Nephron (organoid): Measurements from ENCODE around the gene NSMCE1.

Experiments
- H3K27ac Mint-ChIP-seq, 3 experiments: 2 replicates each; pipeline ENCODE4 v1.8.0; 2020; ENCODE audit warnings: mixed read lengths in 3 of 3, mild to moderate bottlenecking in 2 of 3, moderate library complexity in 1 of 3
- H3K27me3 Mint-ChIP-seq: 2 replicates; pipeline ENCODE4 v1.8.0; 2021; ENCODE audit warnings: low read depth, mild to moderate bottlenecking, moderate library complexity, mixed read lengths
- H3K36me3 Mint-ChIP-seq: 2 replicates; pipeline ENCODE4 v1.8.0; 2020; ENCODE audit warnings: low read depth, mixed read lengths
- H3K4me1 Mint-ChIP-seq: 2 replicates; pipeline ENCODE4 v1.8.0; 2020; ENCODE audit warnings: mixed read lengths
- H3K4me3 Mint-ChIP-seq, 3 experiments: 2 replicates each; pipeline ENCODE4 v1.8.0; 2020; ENCODE audit warnings: mild to moderate bottlenecking in 3 of 3, mixed read lengths in 3 of 3, moderate library complexity in 2 of 3
- H3K9me3 Mint-ChIP-seq: 2 replicates; pipeline ENCODE4 v1.8.0; 2020; ENCODE audit warnings: mixed read lengths
- TF ChIP-seq, protein P1 (sequence below), 3 experiments: fragments of 200-600 bp; sonication (generic); IDR thresholded peaks; one replicate each; pipeline ENCODE4 v1.5.0; 2021; ENCODE audit warnings: antibody characterized with exemption in 3 of 3; ENCODE audit not compliant: unreplicated experiment in 3 of 3

NSMCE1 gene

DNA sequence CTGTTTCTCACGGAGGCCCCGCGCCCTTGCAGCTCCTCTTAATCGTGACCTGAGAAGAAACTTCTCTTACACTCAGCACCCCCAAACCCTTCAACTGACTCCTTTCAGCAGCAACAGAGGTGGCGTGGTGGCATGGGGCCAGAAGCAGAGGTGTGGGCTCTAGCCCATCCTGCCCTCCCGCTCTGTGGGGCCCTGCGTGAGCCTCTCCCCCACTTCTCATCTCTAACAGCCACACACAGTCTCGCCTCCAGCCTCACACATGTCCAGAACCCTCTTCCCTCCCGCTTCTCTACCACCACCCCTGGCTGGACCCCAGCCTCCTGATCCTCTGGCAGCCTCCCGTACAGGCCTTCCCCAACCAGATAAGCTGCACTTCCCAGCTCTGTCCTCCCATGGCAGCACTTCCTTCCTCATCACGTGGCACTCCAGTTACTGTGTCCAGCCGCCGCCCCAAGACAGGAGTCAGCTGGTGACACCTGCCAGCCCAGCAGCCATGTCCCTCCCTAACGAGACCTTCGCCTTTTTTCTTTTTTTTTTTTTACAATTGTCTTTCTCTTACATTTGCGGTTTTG lies 30.5 kb downstream of the NSMCE1 start:
- Mint-ChIP-seq H3K36me3 (no peaks in the 10 kb centered on the region), H3K4me1 (peaks cover 54% of the 10 kb centered on the region), H3K9me3 (no peaks in the 10 kb centered on the region), H3K4me3 (peak overlapping the region in 1 of 3 experiments; percentile 7), H3K27me3 (no peaks in the 10 kb centered on the region), H3K27ac (peak overlapping the region; percentile 55 to 70 (median 56))
- TF ChIP-seq, protein P1, sequence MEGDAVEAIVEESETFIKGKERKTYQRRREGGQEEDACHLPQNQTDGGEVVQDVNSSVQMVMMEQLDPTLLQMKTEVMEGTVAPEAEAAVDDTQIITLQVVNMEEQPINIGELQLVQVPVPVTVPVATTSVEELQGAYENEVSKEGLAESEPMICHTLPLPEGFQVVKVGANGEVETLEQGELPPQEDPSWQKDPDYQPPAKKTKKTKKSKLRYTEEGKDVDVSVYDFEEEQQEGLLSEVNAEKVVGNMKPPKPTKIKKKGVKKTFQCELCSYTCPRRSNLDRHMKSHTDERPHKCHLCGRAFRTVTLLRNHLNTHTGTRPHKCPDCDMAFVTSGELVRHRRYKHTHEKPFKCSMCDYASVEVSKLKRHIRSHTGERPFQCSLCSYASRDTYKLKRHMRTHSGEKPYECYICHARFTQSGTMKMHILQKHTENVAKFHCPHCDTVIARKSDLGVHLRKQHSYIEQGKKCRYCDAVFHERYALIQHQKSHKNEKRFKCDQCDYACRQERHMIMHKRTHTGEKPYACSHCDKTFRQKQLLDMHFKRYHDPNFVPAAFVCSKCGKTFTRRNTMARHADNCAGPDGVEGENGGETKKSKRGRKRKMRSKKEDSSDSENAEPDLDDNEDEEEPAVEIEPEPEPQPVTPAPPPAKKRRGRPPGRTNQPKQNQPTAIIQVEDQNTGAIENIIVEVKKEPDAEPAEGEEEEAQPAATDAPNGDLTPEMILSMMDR (IDR thresholded peaks at IDR 0.05; ENCODE audit: unreplicated experiment in 3 of 3) = no peak

DNA sequence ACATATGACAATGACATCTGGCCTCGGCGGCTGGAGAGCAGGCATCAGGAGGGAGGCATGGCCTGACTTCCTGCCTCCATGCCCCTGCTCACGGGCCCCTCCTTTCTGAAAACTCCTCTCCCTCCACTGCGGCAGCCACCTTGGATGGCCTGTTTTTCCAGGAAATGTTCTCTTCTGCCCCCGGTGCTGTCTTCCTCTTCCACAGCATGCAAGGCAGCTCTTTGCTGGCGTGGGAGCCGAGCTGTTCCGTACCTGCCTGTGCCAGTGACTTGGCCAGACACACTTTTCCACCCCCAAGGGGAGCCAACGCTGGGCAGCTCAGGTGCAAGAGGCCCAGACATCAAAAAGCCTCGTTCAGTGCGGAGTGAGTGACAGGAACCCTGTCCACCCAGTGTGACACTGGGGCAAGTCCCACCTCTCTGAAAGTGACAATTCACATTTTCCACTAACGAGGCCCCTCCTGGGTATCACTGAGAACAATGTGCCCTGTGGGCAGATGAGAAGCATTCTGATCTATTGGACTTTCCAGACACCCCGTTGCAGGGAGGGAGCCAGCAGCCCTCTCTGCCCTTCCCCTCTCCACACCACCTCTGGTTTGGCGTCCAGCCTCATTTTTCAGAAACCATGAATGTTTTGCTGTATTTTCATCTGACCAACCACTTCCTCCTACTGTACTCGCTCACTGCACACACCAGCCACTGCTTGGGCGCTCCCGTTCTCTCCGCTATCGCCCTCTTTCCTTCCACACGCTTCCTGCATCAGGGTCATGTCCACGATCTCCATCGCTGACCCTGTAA lies 31.2 kb downstream of the NSMCE1 start:
- no peaks in the 10 kb centered on the region for H3K27me3 Mint-ChIP-seq
- peaks cover 54% of the 10 kb centered on the region for H3K4me1 Mint-ChIP-seq
- peak overlapping the region; percentile 70 to 85 (median 71) for H3K27ac Mint-ChIP-seq
- TF ChIP-seq, protein P1 (IDR thresholded peaks at IDR 0.05; ENCODE audit: unreplicated experiment in 3 of 3) = no peak
- no peaks in the 10 kb centered on the region for H3K36me3 Mint-ChIP-seq
- H3K4me3 Mint-ChIP-seq = peak overlapping the region in 1 of 3 experiments; percentile 51
- H3K9me3 Mint-ChIP-seq = no peaks in the 10 kb centered on the region

- Mint-ChIP-seq H3K27me3 (no peaks in the 10 kb centered on the region), H3K9me3 (no peaks in the 10 kb centered on the region), H3K27ac (peak overlapping the region; percentile 70 to 85 (median 71)), H3K36me3 (no peaks in the 10 kb centered on the region), H3K4me3 (peak overlapping the region in 1 of 3 experiments; percentile 51), H3K4me1 (peaks cover 54% of the 10 kb centered on the region)
- TF ChIP-seq, protein P1 (IDR thresholded peaks at IDR 0.05; ENCODE audit: unreplicated experiment in 3 of 3) = no peak
Measured at GRCh38 chr16:27236635-27237218, 31.8 kb downstream of the NSMCE1 start.

GRCh38 chr16:27235938-27236245 lies 32.7 kb downstream of the NSMCE1 start:
- Mint-ChIP-seq H3K4me1 (peaks cover 55% of the 10 kb centered on the region), H3K36me3 (no peaks in the 10 kb centered on the region), H3K9me3 (no peaks in the 10 kb centered on the region), H3K4me3 (no peak overlapping the region), H3K27me3 (no peaks in the 10 kb centered on the region), H3K27ac (peak overlapping the region; percentile 44 to 71 (median 70))
- TF ChIP-seq, protein P1 (IDR thresholded peaks at IDR 0.05; ENCODE audit: unreplicated experiment in 3 of 3) = no peak

- Mint-ChIP-seq H3K9me3 (no peaks in the 10 kb centered on the region), H3K27ac (peak overlapping the region; percentile 44 to 71 (median 70)), H3K27me3 (peaks cover 4% of the 10 kb centered on the region), H3K36me3 (no peaks in the 10 kb centered on the region), H3K4me3 (no peak overlapping the region), H3K4me1 (peaks cover 59% of the 10 kb centered on the region)
- TF ChIP-seq, protein P1 (IDR thresholded peaks at IDR 0.05; ENCODE audit: unreplicated experiment in 3 of 3) = peak; percentile 85 to 89 (median 88)
Measured at GRCh38 chr16:27235055-27235937, 33.3 kb downstream of the NSMCE1 start.
